SK-N-MC (cell line): ENCODE data around the gene ADAMTS9.

Experiments
- EZH2 ChIP-seq: fragments of 200-600 bp; sonication (generic); IDR thresholded peaks from one replicate; pipeline ENCODE4 v1.6.1; 2017; ENCODE audit warnings: antibody characterized with exemption
- POLR2AphosphoS5 ChIP-seq: IDR thresholded peaks from 2 replicates; pipeline ENCODE4 v1.6.1; 2012; ENCODE audit warnings: mild to moderate bottlenecking, low read depth, low read length, borderline replicate concordance

GRCh38 chr3:64620020-64620419, 67.8 kb downstream of the ADAMTS9 start:
- TF ChIP-seq POLR2AphosphoS5: no peak
- no peak for TF ChIP-seq EZH2
